ENCODE results near the gene CRYBB3. TPM values are rescaled to one million over a fixed set of nuclear protein-coding genes. Genes with fewer than 3 reads are reported as not detected.

The CRYBB3 gene
- under 1 TPM in 3 of 6 experiments, not detected in 3; 0.40 to 0.70 (median 0.69) TPM for total RNA-seq
- long read RNA-seq, partial matches to known transcripts, result 1 of 1 reads
- long read RNA-seq, other reads (novel, unspliced or antisense), result 0 of 1 reads

DNA sequence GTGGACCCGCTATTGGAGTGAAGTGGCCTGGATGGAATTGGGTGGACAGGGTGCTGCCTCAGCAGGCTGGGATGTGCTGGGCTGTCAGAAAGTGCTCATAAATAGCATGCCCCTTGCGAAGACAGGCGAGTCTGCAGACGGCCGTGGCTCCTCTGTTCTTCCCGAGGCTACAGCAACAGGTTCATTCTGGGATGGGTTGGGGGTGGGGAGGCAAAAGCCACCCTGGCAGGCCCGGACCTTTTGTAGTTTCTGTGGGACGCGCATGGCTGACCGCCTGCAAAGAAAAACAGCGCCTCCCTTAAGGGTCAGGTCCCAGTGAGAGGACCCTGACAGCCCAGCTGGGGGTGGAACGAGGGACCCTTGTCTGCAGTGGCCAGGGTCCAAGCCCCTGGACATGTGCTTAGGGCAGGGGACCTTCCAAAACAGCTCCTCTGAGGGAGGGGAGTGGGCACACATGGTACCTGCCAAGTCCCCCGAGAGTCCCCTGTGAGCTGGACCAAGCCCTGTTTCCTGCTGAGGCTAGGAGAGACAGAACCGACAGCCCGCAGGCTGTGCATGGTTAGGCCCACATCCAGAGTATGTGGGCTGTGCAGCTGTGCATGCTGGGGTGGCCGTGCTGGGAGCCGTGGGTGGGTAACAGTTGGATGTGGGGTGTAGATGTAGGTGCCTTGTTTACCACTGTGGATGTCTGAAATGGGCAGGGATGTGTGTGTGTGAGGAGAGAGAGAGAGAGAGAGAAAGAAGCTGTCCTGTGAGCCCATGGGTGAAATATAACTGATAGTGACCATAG is at the start of gene CRYBB3:
CRYBB3 (plus strand) TSS at position 128 of the 790 bp plus-strand sequence. CDS start 1,539 bp downstream, outside the sequence.
- H3K4me3 ChIP-seq, result no peak within 1 kb of the TSS
- no peaks in the 10 kb centered on the region for H3K4me1 ChIP-seq
- no peaks in the 10 kb centered on the region for H3K9me3 ChIP-seq
- H3K36me3 ChIP-seq, result peaks cover 0 to 26% (median 11%) of the 10 kb centered on the region in 4 donors
- DNase-seq (no peak), ATAC-seq (no peak)
- no peak within 1 kb of the TSS for H3K27ac ChIP-seq
- 83% methylated on average over 13 of the region's 17 CpGs for WGBS (ENCODE audit: insufficient coverage, low coverage, low lambda C conversion rate, missing lambda C conversion rate)
- TF ChIP-seq, protein P1, sequence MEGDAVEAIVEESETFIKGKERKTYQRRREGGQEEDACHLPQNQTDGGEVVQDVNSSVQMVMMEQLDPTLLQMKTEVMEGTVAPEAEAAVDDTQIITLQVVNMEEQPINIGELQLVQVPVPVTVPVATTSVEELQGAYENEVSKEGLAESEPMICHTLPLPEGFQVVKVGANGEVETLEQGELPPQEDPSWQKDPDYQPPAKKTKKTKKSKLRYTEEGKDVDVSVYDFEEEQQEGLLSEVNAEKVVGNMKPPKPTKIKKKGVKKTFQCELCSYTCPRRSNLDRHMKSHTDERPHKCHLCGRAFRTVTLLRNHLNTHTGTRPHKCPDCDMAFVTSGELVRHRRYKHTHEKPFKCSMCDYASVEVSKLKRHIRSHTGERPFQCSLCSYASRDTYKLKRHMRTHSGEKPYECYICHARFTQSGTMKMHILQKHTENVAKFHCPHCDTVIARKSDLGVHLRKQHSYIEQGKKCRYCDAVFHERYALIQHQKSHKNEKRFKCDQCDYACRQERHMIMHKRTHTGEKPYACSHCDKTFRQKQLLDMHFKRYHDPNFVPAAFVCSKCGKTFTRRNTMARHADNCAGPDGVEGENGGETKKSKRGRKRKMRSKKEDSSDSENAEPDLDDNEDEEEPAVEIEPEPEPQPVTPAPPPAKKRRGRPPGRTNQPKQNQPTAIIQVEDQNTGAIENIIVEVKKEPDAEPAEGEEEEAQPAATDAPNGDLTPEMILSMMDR (IDR thresholded peaks at IDR 0.05), result no peak
- TF ChIP-seq POLR2A (IDR thresholded peaks at IDR 0.05), result no peak
- H3K27me3 ChIP-seq, result no peaks in the 10 kb centered on the region
- intact Hi-C loops (cut with DNase I), result no loop called here

DNA sequence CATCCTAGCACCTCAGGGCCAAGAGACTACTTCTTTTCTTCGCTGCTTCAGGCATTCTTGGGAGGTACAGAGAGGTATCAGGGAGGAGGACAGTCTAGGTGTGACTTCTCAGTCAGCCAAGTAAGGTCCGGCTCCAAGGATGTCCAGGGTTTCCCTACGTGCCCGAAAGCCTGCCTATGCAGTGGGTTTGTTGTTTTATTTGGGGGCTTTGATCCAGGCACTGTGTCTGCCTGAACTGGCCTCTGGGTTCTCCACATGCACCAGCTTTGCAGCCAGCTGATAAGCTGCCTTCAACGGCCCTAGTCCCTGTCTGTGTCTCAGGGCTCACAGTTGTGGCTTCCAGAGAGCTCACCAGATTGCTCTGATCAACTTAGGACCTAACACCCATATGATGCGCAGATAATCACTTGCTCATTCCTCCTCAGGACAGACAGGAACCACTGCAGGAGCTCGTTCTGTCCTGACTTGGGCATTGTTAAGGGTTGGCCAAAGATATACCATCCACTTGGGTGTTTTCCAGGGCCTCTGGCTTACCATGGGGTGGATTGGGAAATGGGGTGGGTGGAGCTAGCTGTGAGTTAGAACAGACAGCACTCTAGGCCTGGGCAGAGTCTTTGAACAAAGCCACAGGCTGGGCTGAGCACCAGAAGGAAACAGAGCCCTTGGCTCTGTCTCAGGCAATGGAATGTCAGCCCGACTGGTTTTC is 45.5 kb upstream of the CRYBB3 start:
- TF ChIP-seq, protein P1 (IDR thresholded peaks at IDR 0.05), result no peak
- TF ChIP-seq POLR2A (IDR thresholded peaks at IDR 0.05), result no peak

DNA sequence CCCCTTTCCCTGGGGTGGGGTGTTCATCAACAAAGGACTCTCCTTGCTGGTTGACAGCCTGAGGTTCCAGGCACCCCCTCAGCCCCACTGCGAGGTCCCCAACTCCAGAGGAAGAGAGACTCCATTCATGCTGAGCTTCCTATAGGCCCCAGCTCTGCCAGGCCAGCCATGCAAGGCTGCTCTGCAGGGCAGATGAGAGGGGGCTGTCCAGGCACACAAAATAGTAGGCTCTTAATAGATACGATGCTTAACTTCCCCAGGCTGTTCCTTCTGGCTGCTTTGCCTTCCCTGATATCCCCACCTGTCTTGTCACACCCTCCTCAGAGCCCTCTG is 45.0 kb upstream of the CRYBB3 start:
- H3K27me3 ChIP-seq, result no peaks in the 10 kb centered on the region
- H3K9me3 ChIP-seq, result no peaks in the 10 kb centered on the region
- TF ChIP-seq, protein P1 (IDR thresholded peaks at IDR 0.05), result no peak
- no peak for TF ChIP-seq POLR2A (IDR thresholded peaks at IDR 0.05)
- 89% methylated on average over 1 of the region's 2 CpGs for WGBS (ENCODE audit: insufficient coverage, low coverage, low lambda C conversion rate, missing lambda C conversion rate)
- peaks cover 0 to 19% (median 8%) of the 10 kb centered on the region in 4 donors for H3K4me1 ChIP-seq
- peak overlapping the region in 2 of 3 donors; percentile 13 to 57 for H3K27ac ChIP-seq
- H3K4me3 ChIP-seq, result no peak overlapping the region
- DNase-seq, result no peak
- intact Hi-C loops (cut with DNase I), result no loop called here
- H3K36me3 ChIP-seq, result no peaks in the 10 kb centered on the region
- no peak for ATAC-seq

More for the DNA sequence above, 45.5 kb upstream of the CRYBB3 start:
- Histone ChIP-seq H3K27me3 (no peaks in the 10 kb centered on the region), H3K27ac (peak overlapping the region in 2 of 3 donors; percentile 13 to 57), H3K4me1 (peaks cover 0 to 19% (median 10%) of the 10 kb centered on the region in 4 donors), H3K9me3 (no peaks in the 10 kb centered on the region), H3K4me3 (no peak overlapping the region), H3K36me3 (no peaks in the 10 kb centered on the region)
- ATAC-seq (peak; percentile 90 to 94 (median 92)), DNase-seq (peak; percentile 67 to 86 (median 72))
- 36% methylated on average over 3 of the region's 8 CpGs for WGBS (ENCODE audit: insufficient coverage, low coverage, low lambda C conversion rate, missing lambda C conversion rate)
- intact Hi-C loops (cut with DNase I), result no loop called here

DNA sequence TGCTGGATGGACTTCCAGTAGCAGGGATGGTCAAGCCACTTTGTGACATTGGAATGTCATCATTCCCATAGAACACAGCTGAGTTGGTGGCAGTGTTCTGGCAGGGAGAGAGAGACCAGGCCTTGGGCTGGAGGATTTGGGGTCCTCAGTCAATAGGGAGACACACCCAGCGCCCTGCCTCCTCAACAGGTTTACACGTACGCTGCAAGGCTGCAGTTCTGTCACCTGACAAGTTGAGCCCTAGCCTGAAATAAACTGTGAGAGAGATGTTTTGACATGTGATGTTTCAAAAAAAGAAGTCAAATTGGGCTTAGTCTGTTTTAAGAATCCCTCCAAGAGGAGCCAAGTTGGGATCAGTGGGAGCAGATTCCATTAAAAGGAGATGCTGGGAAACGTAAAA is 42.9 kb upstream of the CRYBB3 start:
- no peak for ATAC-seq
- Histone ChIP-seq H3K9me3 (no peaks in the 10 kb centered on the region), H3K27me3 (no peaks in the 10 kb centered on the region), H3K27ac (no peak overlapping the region), H3K4me3 (no peak overlapping the region), H3K36me3 (no peaks in the 10 kb centered on the region), H3K4me1 (peaks cover 0 to 19% (median 8%) of the 10 kb centered on the region in 4 donors)
- TF ChIP-seq, protein P1 (IDR thresholded peaks at IDR 0.05), result no peak
- no peak for TF ChIP-seq POLR2A (IDR thresholded peaks at IDR 0.05)
- 60% methylated on average over 1 of the region's 4 CpGs for WGBS (ENCODE audit: insufficient coverage, low coverage, low lambda C conversion rate, missing lambda C conversion rate)
- no peak for DNase-seq
- intact Hi-C loops (cut with DNase I), result no loop called here

Measured in right lobe of liver (tissue), 6 donors.